Activated CD8-positive, alpha-beta memory T cell treated with anti-CD3 and anti-CD28 coated beads for 24 hours (primary cell): Measurements from ENCODE around the gene DECR2.
"Not testable (repeated sequence)": the region's sequence is repeated elsewhere in the genome, so short reads cannot be mapped to it uniquely, and the experiment has no call there.

Source experiments
- DNase-seq: peaks from one replicate; pipeline ENCODE4 v3.0.0-alpha.2; 2020

Gene DECR2

GRCh38 chr16:405548-406506 lies 4.1 kb downstream of the DECR2 start:
- DNase-seq, result no peak

- no peak for DNase-seq
These were observed 5.6 kb downstream of the DECR2 start for GRCh38 chr16:407253-407652.

GRCh38 chr16:410516-411178 lies 9.0 kb downstream of the DECR2 start:
- no peak for DNase-seq

GRCh38 chr16:411576-412265 lies 10.0 kb downstream of the DECR2 start:
- no peak for DNase-seq

GRCh38 chr16:414395-415169 lies 12.9 kb downstream of the DECR2 start:
- DNase-seq, result no peak

- DNase-seq, result not testable (repeated sequence)
These were observed 13.4 kb downstream of the DECR2 start for GRCh38 chr16:415170-415498.

GRCh38 chr16:422179-422578 lies 20.5 kb downstream of the DECR2 start:
- not testable (repeated sequence) for DNase-seq

GRCh38 chr16:424033-424622 lies 22.4 kb downstream of the DECR2 start:
- DNase-seq, result no peak

- DNase-seq, result no peak
These were observed 23.0 kb downstream of the DECR2 start for GRCh38 chr16:424623-425081.

- peak; percentile 95 for DNase-seq
These were observed 23.5 kb downstream of the DECR2 start, which contains the start of gene RAB11FIP3 for GRCh38 chr16:425082-425718. TSS of gene RAB11FIP3 (plus strand) at chr16:425649. CDS start at chr16:426007, 358 bp downstream.

- no peak for DNase-seq
These were observed 24.0 kb downstream of the DECR2 start for GRCh38 chr16:425740-426114.

GRCh38 chr16:426115-426905 lies 24.6 kb downstream of the DECR2 start:
- peak; percentile 66 for DNase-seq

- no peak for DNase-seq
These were observed 25.2 kb downstream of the DECR2 start for GRCh38 chr16:426906-427249.

GRCh38 chr16:427250-427649 lies 25.6 kb downstream of the DECR2 start:
- DNase-seq, result no peak

- no peak for DNase-seq
These were observed 29.2 kb downstream of the DECR2 start for GRCh38 chr16:430904-431303.

GRCh38 chr16:440627-441026 lies 38.9 kb downstream of the DECR2 start:
- no peak for DNase-seq

GRCh38 chr16:441447-441846 lies 39.8 kb downstream of the DECR2 start:
- no peak for DNase-seq

- no peak for DNase-seq
These were observed 41.3 kb downstream of the DECR2 start for GRCh38 chr16:442976-443375.

GRCh38 chr16:444027-444426 lies 42.3 kb downstream of the DECR2 start:
- no peak for DNase-seq

GRCh38 chr16:445566-445965 lies 43.9 kb downstream of the DECR2 start:
- DNase-seq, result no peak

GRCh38 chr16:450385-450784 lies 48.7 kb downstream of the DECR2 start:
- DNase-seq, result no peak
